IMR-90 (cell line): ENCODE results near the gene INPP4A. TPM values are rescaled to one million over a fixed set of nuclear protein-coding genes. Genes with fewer than 3 reads are reported as not detected.

ENCODE experiments used
- ATAC-seq: fragments of 200-7000 bp; cut with Tn5 transposase; 2 replicates; pipeline ENCODE4 v1.9.1; 2020; ENCODE audit warnings: low read depth, mild to moderate bottlenecking, moderate library complexity
- BruUV-seq: library from RNA; stranded (reverse); fragments of 400-500 nt; replicated peaks from 2 replicates; lab custom pipeline; 2021; lab: Mats Ljungman, UMichigan
- CTCF ChIA-PET: fragments of 300-600 bp; formaldehyde crosslinking; extraction: SDS; loops from one replicate; lab custom pipeline; 2021; ENCODE audit warnings: antibody characterized with exemption; lab: Yijun Ruan, JAX
- POLR2A ChIA-PET: fragments of 300-600 bp; sonication (Branson Sonifier 250); formaldehyde crosslinking; loops from one replicate; lab custom pipeline; 2022; ENCODE audit warnings: antibody characterized with exemption; ENCODE audit not compliant: unreplicated experiment; lab: Charles Lee
- DNase-seq: peaks from one replicate; pipeline ENCODE4 v3.0.0; 2013
- H2AFZ ChIP-seq: replicated peaks from 2 replicates; pipeline ENCODE3; 2013; ENCODE audit warnings: low read length, mild to moderate bottlenecking; ENCODE audit not compliant: poor library complexity
- H2AK5ac ChIP-seq: 2 replicates; pipeline ENCODE4 v1.6.1; 2013; ENCODE audit warnings: low read depth, low read length, inconsistent platforms
- H2AK9ac ChIP-seq: replicated peaks from 2 replicates; pipeline ENCODE3; 2013; ENCODE audit warnings: mild to moderate bottlenecking, low read depth, low read length, moderate library complexity; ENCODE audit not compliant: poor library complexity
- H2BK120ac ChIP-seq: 2 replicates; pipeline ENCODE4 v1.6.1; 2013; ENCODE audit warnings: low read depth, low read length, inconsistent platforms
- H2BK15ac ChIP-seq: 3 replicates; pipeline ENCODE4 v1.6.1; 2013; ENCODE audit warnings: low read depth, low read length, inconsistent platforms
- H2BK20ac ChIP-seq: 2 replicates; pipeline ENCODE4 v1.6.1; 2013; ENCODE audit warnings: low read depth, mild to moderate bottlenecking, inconsistent platforms, low read length, moderate library complexity
- H2BK5ac ChIP-seq: 2 replicates; pipeline ENCODE4 v1.6.1; 2013; ENCODE audit warnings: mild to moderate bottlenecking, low read depth, low read length, inconsistent platforms; ENCODE audit not compliant: poor library complexity, severe bottlenecking
- H3K14ac ChIP-seq: replicated peaks from 2 replicates; pipeline ENCODE4 v1.6.1; 2013; ENCODE audit warnings: low read depth, low read length, inconsistent platforms
- H3K18ac ChIP-seq: 2 replicates; pipeline ENCODE4 v1.6.1; 2013; ENCODE audit warnings: low read depth, low read length, control low read depth
- H3K23ac ChIP-seq: 2 replicates; pipeline ENCODE4 v1.6.1; 2013; ENCODE audit warnings: low read depth, low read length, inconsistent platforms
- H3K27ac ChIP-seq: 2 replicates; pipeline ENCODE4 v1.5.1; 2013; ENCODE audit warnings: mild to moderate bottlenecking, control low read depth, low read length; ENCODE audit not compliant: insufficient read depth
- H3K27me3 ChIP-seq: 2 replicates; pipeline ENCODE4 v1.6.1; 2013; ENCODE audit warnings: low read length; ENCODE audit not compliant: control insufficient read depth, insufficient read depth
- H3K36me3 ChIP-seq: 2 replicates; pipeline ENCODE4 v1.6.1; 2013; ENCODE audit warnings: low read length, mixed read lengths; ENCODE audit not compliant: control insufficient read depth, insufficient read depth
- H3K4ac ChIP-seq: 2 replicates; pipeline ENCODE4 v1.6.1; 2013; ENCODE audit warnings: low read depth, low read length, inconsistent platforms
- H3K4me1 ChIP-seq: 2 replicates; pipeline ENCODE4 v1.6.1; 2013; ENCODE audit warnings: low read length, mixed read lengths; ENCODE audit not compliant: control insufficient read depth, insufficient read depth
- H3K4me2 ChIP-seq: 2 replicates; pipeline ENCODE4 v1.6.1; 2013; ENCODE audit warnings: low read depth, mild to moderate bottlenecking, control low read depth, low read length, moderate library complexity
- H3K4me3 ChIP-seq: 2 replicates; pipeline ENCODE4 v1.5.1; 2013; ENCODE audit warnings: low read depth, mild to moderate bottlenecking, control low read depth, low read length, moderate library complexity; ENCODE audit not compliant: insufficient read depth
- H3K56ac ChIP-seq: 2 replicates; pipeline ENCODE4 v1.6.1; 2013; ENCODE audit warnings: low read length, inconsistent platforms; ENCODE audit not compliant: insufficient read depth; ENCODE audit errors: extremely low read depth
- H3K79me1 ChIP-seq, 2 experiments: 2 replicates each; pipeline ENCODE4 v1.6.1; 2013; ENCODE audit warnings: low read length in 2 of 2, inconsistent platforms in 1 of 2, low read depth in 1 of 2
- H3K9ac ChIP-seq: 2 replicates; pipeline ENCODE4 v1.6.1; 2013; ENCODE audit warnings: low read depth, low read length, control low read depth
- H3K9me1 ChIP-seq: 2 replicates; pipeline ENCODE4 v1.6.1; 2013; ENCODE audit warnings: low read length, inconsistent platforms; ENCODE audit not compliant: insufficient read depth
- H3K9me3 ChIP-seq: 2 replicates; pipeline ENCODE4 v1.6.1; 2013; ENCODE audit warnings: low read length; ENCODE audit not compliant: control insufficient read depth, insufficient read depth
- H4K20me1 ChIP-seq: 2 replicates; pipeline ENCODE4 v1.6.1; 2013; ENCODE audit warnings: low read length, inconsistent platforms; ENCODE audit not compliant: insufficient read depth
- H4K5ac ChIP-seq: 2 replicates; pipeline ENCODE4 v1.6.1; 2013; ENCODE audit warnings: mild to moderate bottlenecking, low read depth, low read length, control low read depth
- H4K8ac ChIP-seq, 2 experiments: 2 replicates each; pipeline ENCODE4 v1.6.1; 2013; ENCODE audit warnings: low read depth in 2 of 2, low read length in 2 of 2, control low read depth in 1 of 2, inconsistent platforms in 1 of 2
- H4K91ac ChIP-seq: 2 replicates; pipeline ENCODE4 v1.6.1; 2013; ENCODE audit warnings: low read depth, low read length, inconsistent platforms; ENCODE audit not compliant: insufficient read depth
- NFE2L2 ChIP-seq: fragments of 150-350 bp; IDR thresholded peaks from 2 replicates; pipeline ENCODE4 v1.6.1; 2016; ENCODE audit warnings: low read depth, mild to moderate bottlenecking, low read length
- RAD21 ChIP-seq: IDR thresholded peaks from 2 replicates; pipeline ENCODE4 v1.6.1; 2012; ENCODE audit warnings: low read length, improper control_type of control experiment
- RFX5 ChIP-seq: IDR thresholded peaks from 2 replicates; pipeline ENCODE4 v1.8.0; 2012; ENCODE audit warnings: low read depth, mild to moderate bottlenecking, low read length, moderate library complexity
- SMC3 ChIP-seq: fragments of 150-350 bp; IDR thresholded peaks from 2 replicates; pipeline ENCODE4 v1.6.1; 2016; ENCODE audit warnings: low read depth, mild to moderate bottlenecking, antibody characterized with exemption, low read length, moderate library complexity
- WGBS, 2 experiments: methylation state at CpG; one replicate each; pipeline versions ENCODE4 v1.1.5 to v1.1.7; 2013; ENCODE audit warnings: missing lambda C conversion rate in 2 of 2; ENCODE audit not compliant: insufficient read length in 1 of 2; ENCODE audit errors: extremely low coverage in 2 of 2; 5-methylcytosine and 5-hydroxymethylcytosine counted together
- dilution Hi-C: fragments of 300-500 bp; cut with HindIII; formaldehyde crosslinking; loops from one replicate; pipeline ENCODE4 v1.14.3; 2018; ENCODE audit warnings: low sequenced_read_pairs; ENCODE audit not compliant: unreplicated experiment
- in situ Hi-C: fragments of 300-500 bp; cut with MboI; formaldehyde crosslinking; loops from 3 replicates; pipeline ENCODE4 v1.14.3; 2019; ENCODE audit warnings: low sequenced_read_pairs, inconsistent platforms, mixed read lengths
- intact Hi-C: fragments of 100-400 bp; cut with micrococcal nuclease; formaldehyde crosslinking; loops from 2 replicates; pipeline ENCODE4 v1.10.0; 2022
- polyA plus RNA-seq, 3 experiments: library from polyadenylated mRNA; depleted of rRNA; stranded (reverse); fragments of >200 nt; gene quantifications; 2 replicates each; pipeline ENCODE4 v1.2.3, GENCODE V29; 2012; ENCODE audit warnings: low replicate concordance in 1 of 3
- total RNA-seq: library from RNA; depleted of rRNA; stranded (reverse); fragments of >200 nt; gene quantifications from 2 replicates; pipeline ENCODE4 v1.2.3, GENCODE V29; 2012

Gene INPP4A
- total and polyA plus RNA-seq, 2 of the 4 experiments (the other 2 are of a cell fraction), result 14.5 to 27.1 TPM

DNA sequence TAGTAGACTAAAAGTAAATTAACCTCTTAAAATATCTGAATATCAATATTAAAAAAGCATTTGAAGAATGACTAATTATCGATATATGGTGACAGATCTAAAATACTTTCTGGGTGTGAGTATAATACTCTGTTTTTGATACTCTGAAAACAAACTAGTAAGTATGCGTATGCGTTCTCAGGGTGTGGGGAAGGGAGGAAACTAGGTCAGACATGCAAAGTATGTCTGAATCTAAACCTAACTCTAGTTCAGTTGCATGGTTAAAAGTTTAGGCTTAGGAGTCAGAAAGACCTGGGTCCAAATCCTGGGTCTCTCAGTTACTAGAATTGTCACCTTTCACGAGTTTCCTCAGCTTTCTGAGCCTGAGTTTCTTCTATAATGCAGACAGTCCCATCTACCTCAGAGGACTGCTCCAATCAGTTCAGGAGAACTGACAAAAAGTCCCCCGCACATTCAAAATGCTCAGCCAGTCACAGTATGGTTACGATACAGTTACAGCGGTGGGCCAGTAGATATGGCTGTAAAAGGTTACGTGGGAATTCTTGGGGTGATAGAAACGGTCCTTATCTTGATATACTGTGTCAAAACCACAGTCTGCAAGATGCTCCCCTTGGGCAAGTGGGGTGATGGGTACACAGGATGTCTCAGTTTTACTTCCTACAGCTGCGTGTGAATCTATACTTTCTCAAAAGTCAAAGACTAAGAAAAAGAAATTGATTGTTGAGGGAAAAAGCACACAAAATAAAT, 192.9 kb downstream of the INPP4A start:
- H3K4me3 ChIP-seq, result no peak overlapping the region
- H3K9me3 ChIP-seq, result no peaks in the 10 kb centered on the region
- no peak overlapping the region for H3K14ac ChIP-seq
- intact Hi-C loops, result loop anchor here (2.0 kb wide), 1 partner anchor 13 kb away; no protein-coding TSS in a partner anchor
- no peak overlapping the region for H3K4ac ChIP-seq
- H3K9ac ChIP-seq, result no peak overlapping the region
- H2AK9ac ChIP-seq, result no peak overlapping the region
- in situ Hi-C loops, result loop anchor here (25.0 kb wide), 1 partner anchor 875 kb away; no protein-coding TSS in a partner anchor
- H4K5ac ChIP-seq, result no peak overlapping the region
- no peak overlapping the region for H2BK15ac ChIP-seq
- H2AFZ ChIP-seq, result no peak overlapping the region
- dilution Hi-C loops, result no loop called here
- no peak overlapping the region for H3K23ac ChIP-seq
- H2AK5ac ChIP-seq, result no peak overlapping the region
- ATAC-seq, result no peak
- BruUV-seq, result no TSS peak
- ChIA-PET POLR2A (no interaction called here), CTCF (no interaction called here)
- H3K79me1 ChIP-seq, result no peaks in the 10 kb centered on the region
- H3K27ac ChIP-seq, result no peak overlapping the region
- no peak for TF ChIP-seq NFE2L2
- TF ChIP-seq RFX5, result no peak
- TF ChIP-seq SMC3, result no peak
- no peak for TF ChIP-seq RAD21
- no peak overlapping the region for H4K91ac ChIP-seq
- peaks cover 3% of the 10 kb centered on the region; the same call in 1 of the 2 replicates for H3K27me3 ChIP-seq
- no peaks in the 10 kb centered on the region for H3K36me3 ChIP-seq
- 20% methylated on average over 1 of the region's 10 CpGs; no CpG with 5 or more reads in 1 of the 2 experiments for WGBS, 2 experiments
- DNase-seq, result no peak
- no peaks in the 10 kb centered on the region for H3K4me1 ChIP-seq
- no peak overlapping the region for H2BK120ac ChIP-seq
- no peak overlapping the region for H3K18ac ChIP-seq
- no peak overlapping the region for H3K4me2 ChIP-seq
- no peak overlapping the region for H2BK5ac ChIP-seq
- H2BK20ac ChIP-seq, result no peak overlapping the region
- no peaks in the 10 kb centered on the region for H4K20me1 ChIP-seq
- no peak overlapping the region for H3K56ac ChIP-seq
- no peaks in the 10 kb centered on the region for H3K9me1 ChIP-seq
- no peak overlapping the region for H4K8ac ChIP-seq
